Measurements from ENCODE around the gene TSPAN11.

TSPAN11 gene

DNA sequence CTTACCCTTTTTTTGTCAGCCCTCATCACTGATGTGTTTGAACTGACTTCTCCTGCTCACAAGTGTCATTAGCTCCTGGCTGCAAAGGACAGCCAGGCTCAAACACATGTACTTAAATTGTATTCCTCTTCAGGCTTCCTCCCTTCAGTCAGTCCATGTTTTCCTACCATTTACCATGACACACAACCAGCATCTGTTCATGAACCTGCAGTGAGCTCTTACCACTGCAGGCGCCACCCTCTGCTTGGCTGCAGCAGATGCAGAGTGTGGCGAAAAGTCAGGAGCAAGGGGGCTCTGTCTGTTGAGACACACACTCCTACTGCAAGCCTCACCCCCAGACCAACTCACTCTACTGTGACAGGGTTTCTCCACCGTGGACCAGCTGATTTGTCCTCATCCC is 70.2 kb downstream of the TSPAN11 start:
- Histone ChIP-seq H3K4me1 (ENCODE audit: insufficient read depth, insufficient read length) (peaks cover 13% of the 10 kb centered on the region), H3K9me3 (ENCODE audit: insufficient read depth, low read length) (no peaks in the 10 kb centered on the region), H3K9ac (ENCODE audit: insufficient read length, low read depth) (no peak overlapping the region), H3K4me3 (ENCODE audit: insufficient read length, low read depth) (no peak overlapping the region), H3K36me3 (ENCODE audit: insufficient read depth, insufficient read length, low read length) (no peaks in the 10 kb centered on the region), H3K27me3 (ENCODE audit: insufficient read depth, insufficient read length) (no peaks in the 10 kb centered on the region)
- no peak for DNase-seq (ENCODE audit: low read depth, low spot score)
- TF ChIP-seq YY1 (IDR thresholded peaks at IDR 0.05; ENCODE audit: insufficient read depth, insufficient read length) (no peak), ZNF274 (IDR thresholded peaks at IDR 0.05; ENCODE audit: low read depth, low read length) (no peak), SUZ12 (IDR thresholded peaks at IDR 0.05; ENCODE audit: extremely low read depth, insufficient read depth, insufficient read length) (no peak)

GRCh38 chr12:30997685-30998440 is 71.3 kb downstream of the TSPAN11 start:
- TF ChIP-seq YY1 (IDR thresholded peaks at IDR 0.05; ENCODE audit: insufficient read depth, insufficient read length) (no peak), ZNF274 (IDR thresholded peaks at IDR 0.05; ENCODE audit: low read depth, low read length) (no peak), SUZ12 (IDR thresholded peaks at IDR 0.05; ENCODE audit: extremely low read depth, insufficient read depth, insufficient read length) (no peak)
- no peak for DNase-seq (ENCODE audit: low read depth, low spot score)

DNA sequence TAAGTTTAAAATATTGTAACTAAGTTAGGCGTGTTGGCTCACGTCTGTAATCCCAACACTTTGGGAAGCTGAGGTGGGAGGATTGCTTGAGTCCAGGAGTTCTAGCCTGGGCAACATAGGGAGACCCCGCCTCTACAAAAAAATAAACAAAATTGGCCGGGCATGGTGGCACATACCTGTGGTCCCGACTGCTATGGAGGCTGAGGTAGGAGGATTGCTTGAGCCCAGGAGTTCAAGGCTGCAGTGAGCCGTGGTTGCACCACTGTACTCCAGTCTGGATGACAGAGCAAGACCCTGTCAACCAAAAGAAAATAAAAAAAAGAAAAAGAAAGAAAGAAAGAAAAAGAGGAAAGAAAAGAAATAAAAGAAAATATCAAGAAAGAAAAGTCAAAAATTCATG is 72.5 kb downstream of the TSPAN11 start:
- H3K36me3 ChIP-seq (ENCODE audit: insufficient read depth, insufficient read length, low read length), result no peaks in the 10 kb centered on the region
- TF ChIP-seq YY1 (IDR thresholded peaks at IDR 0.05; ENCODE audit: insufficient read depth, insufficient read length), result no peak
- TF ChIP-seq ZNF274 (IDR thresholded peaks at IDR 0.05; ENCODE audit: low read depth, low read length), result no peak
- TF ChIP-seq SUZ12 (IDR thresholded peaks at IDR 0.05; ENCODE audit: extremely low read depth, insufficient read depth, insufficient read length), result no peak
- H3K27me3 ChIP-seq (ENCODE audit: insufficient read depth, insufficient read length), result no peaks in the 10 kb centered on the region

More at GRCh38 chr12:30997685-30998440, 71.3 kb downstream of the TSPAN11 start:
- no peak overlapping the region for H3K4me3 ChIP-seq (ENCODE audit: insufficient read length, low read depth)
- peaks cover 13% of the 10 kb centered on the region for H3K4me1 ChIP-seq (ENCODE audit: insufficient read depth, insufficient read length)
- no peak overlapping the region for H3K9ac ChIP-seq (ENCODE audit: insufficient read length, low read depth)
- no peaks in the 10 kb centered on the region for H3K27me3 ChIP-seq (ENCODE audit: insufficient read depth, insufficient read length)
- H3K36me3 ChIP-seq (ENCODE audit: insufficient read depth, insufficient read length, low read length), result no peaks in the 10 kb centered on the region
- no peaks in the 10 kb centered on the region for H3K9me3 ChIP-seq (ENCODE audit: insufficient read depth, low read length)

GRCh38 chr12:30999723-31000122 is 73.2 kb downstream of the TSPAN11 start:
- DNase-seq (ENCODE audit: low read depth, low spot score), result no peak
- H3K4me1 ChIP-seq (ENCODE audit: insufficient read depth, insufficient read length), result peaks cover 14% of the 10 kb centered on the region
- H3K36me3 ChIP-seq (ENCODE audit: insufficient read depth, insufficient read length, low read length), result no peaks in the 10 kb centered on the region
- no peak overlapping the region for H3K9ac ChIP-seq (ENCODE audit: insufficient read length, low read depth)
- H3K9me3 ChIP-seq (ENCODE audit: insufficient read depth, low read length), result no peaks in the 10 kb centered on the region
- no peak overlapping the region for H3K4me3 ChIP-seq (ENCODE audit: insufficient read length, low read depth)
- TF ChIP-seq SUZ12 (IDR thresholded peaks at IDR 0.05; ENCODE audit: extremely low read depth, insufficient read depth, insufficient read length), result no peak
- no peak for TF ChIP-seq ZNF274 (IDR thresholded peaks at IDR 0.05; ENCODE audit: low read depth, low read length)
- TF ChIP-seq YY1 (IDR thresholded peaks at IDR 0.05; ENCODE audit: insufficient read depth, insufficient read length), result no peak
- H3K27me3 ChIP-seq (ENCODE audit: insufficient read depth, insufficient read length), result no peaks in the 10 kb centered on the region

More for the DNA sequence above, 72.5 kb downstream of the TSPAN11 start:
- no peak for DNase-seq (ENCODE audit: low read depth, low spot score)
- Histone ChIP-seq H3K4me1 (ENCODE audit: insufficient read depth, insufficient read length) (peaks cover 13% of the 10 kb centered on the region), H3K4me3 (ENCODE audit: insufficient read length, low read depth) (no peak overlapping the region), H3K9me3 (ENCODE audit: insufficient read depth, low read length) (no peaks in the 10 kb centered on the region), H3K9ac (ENCODE audit: insufficient read length, low read depth) (no peak overlapping the region)

DNA sequence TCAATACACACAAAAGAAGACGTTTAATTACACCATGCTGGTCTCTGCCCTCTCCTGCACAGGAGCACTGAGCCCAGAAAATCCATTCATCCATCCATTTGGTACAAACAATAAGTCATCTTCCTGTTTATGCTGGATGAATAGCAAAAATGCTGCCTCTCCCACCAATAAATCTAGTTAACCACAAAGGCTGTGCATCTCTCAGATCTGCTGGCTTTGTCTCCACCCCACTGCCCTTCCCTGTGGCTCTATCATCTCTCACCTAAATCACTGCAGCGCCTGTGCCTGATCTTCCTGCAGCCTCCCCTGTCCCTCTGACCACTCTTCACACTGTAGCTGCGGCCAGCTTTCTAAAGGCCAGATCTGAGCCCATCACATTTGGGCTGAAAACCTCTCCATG is 74.2 kb downstream of the TSPAN11 start:
- peaks cover 18% of the 10 kb centered on the region for H3K4me1 ChIP-seq (ENCODE audit: insufficient read depth, insufficient read length)
- H3K36me3 ChIP-seq (ENCODE audit: insufficient read depth, insufficient read length, low read length), result no peaks in the 10 kb centered on the region
- DNase-seq (ENCODE audit: low read depth, low spot score), result no peak
- H3K27me3 ChIP-seq (ENCODE audit: insufficient read depth, insufficient read length), result no peaks in the 10 kb centered on the region
- TF ChIP-seq SUZ12 (IDR thresholded peaks at IDR 0.05; ENCODE audit: extremely low read depth, insufficient read depth, insufficient read length), result no peak
- no peak for TF ChIP-seq ZNF274 (IDR thresholded peaks at IDR 0.05; ENCODE audit: low read depth, low read length)
- TF ChIP-seq YY1 (IDR thresholded peaks at IDR 0.05; ENCODE audit: insufficient read depth, insufficient read length), result no peak
- no peak overlapping the region for H3K4me3 ChIP-seq (ENCODE audit: insufficient read length, low read depth)
- H3K9ac ChIP-seq (ENCODE audit: insufficient read length, low read depth), result no peak overlapping the region
- no peaks in the 10 kb centered on the region for H3K9me3 ChIP-seq (ENCODE audit: insufficient read depth, low read length)

GRCh38 chr12:31001581-31002360 is 75.2 kb downstream of the TSPAN11 start:
- H3K9me3 ChIP-seq (ENCODE audit: insufficient read depth, low read length), result no peaks in the 10 kb centered on the region
- no peak overlapping the region for H3K4me3 ChIP-seq (ENCODE audit: insufficient read length, low read depth)
- no peaks in the 10 kb centered on the region for H3K27me3 ChIP-seq (ENCODE audit: insufficient read depth, insufficient read length)
- TF ChIP-seq YY1 (IDR thresholded peaks at IDR 0.05; ENCODE audit: insufficient read depth, insufficient read length), result no peak
- no peak for TF ChIP-seq SUZ12 (IDR thresholded peaks at IDR 0.05; ENCODE audit: extremely low read depth, insufficient read depth, insufficient read length)
- TF ChIP-seq ZNF274 (IDR thresholded peaks at IDR 0.05; ENCODE audit: low read depth, low read length), result no peak
- H3K9ac ChIP-seq (ENCODE audit: insufficient read length, low read depth), result no peak overlapping the region
- DNase-seq (ENCODE audit: low read depth, low spot score), result no peak
- peaks cover 12% of the 10 kb centered on the region for H3K4me1 ChIP-seq (ENCODE audit: insufficient read depth, insufficient read length)
- no peaks in the 10 kb centered on the region for H3K36me3 ChIP-seq (ENCODE audit: insufficient read depth, insufficient read length, low read length)

- H3K27me3 ChIP-seq (ENCODE audit: insufficient read depth, insufficient read length), result no peaks in the 10 kb centered on the region
- TF ChIP-seq ZNF274 (IDR thresholded peaks at IDR 0.05; ENCODE audit: low read depth, low read length) (no peak), YY1 (IDR thresholded peaks at IDR 0.05; ENCODE audit: insufficient read depth, insufficient read length) (no peak), SUZ12 (IDR thresholded peaks at IDR 0.05; ENCODE audit: extremely low read depth, insufficient read depth, insufficient read length) (no peak)
- H3K4me1 ChIP-seq (ENCODE audit: insufficient read depth, insufficient read length), result peaks cover 10% of the 10 kb centered on the region
- DNase-seq (ENCODE audit: low read depth, low spot score), result no peak
- H3K4me3 ChIP-seq (ENCODE audit: insufficient read length, low read depth), result no peak overlapping the region
- H3K36me3 ChIP-seq (ENCODE audit: insufficient read depth, insufficient read length, low read length), result no peaks in the 10 kb centered on the region
- H3K9me3 ChIP-seq (ENCODE audit: insufficient read depth, low read length), result no peaks in the 10 kb centered on the region
- no peak overlapping the region for H3K9ac ChIP-seq (ENCODE audit: insufficient read length, low read depth)
Observed at GRCh38 chr12:31002361-31002725, 75.8 kb downstream of the TSPAN11 start.

Data from NT2/D1 (cell line).